Frontal cortex (tissue), 4 donors: Measurements from ENCODE around the gene SYTL5. TPM values are rescaled to one million over a fixed set of nuclear protein-coding genes. Genes with fewer than 3 reads are reported as not detected.
"Not testable (repeated sequence)": the region's sequence is repeated elsewhere in the genome, so short reads cannot be mapped to it uniquely, and the experiment has no call there.

Experiments
- DNase-seq, 2 donors: peaks; one replicate each; pipeline ENCODE4 v3.0.0; 2012; ENCODE audit warnings: low spot score in 2 of 2
- FAIRE-seq: peaks from 2 replicates; lab custom pipeline; 2012; peaks lifted over from hg19 to GRCh38; lab: Jason Lieb, UNC
- total RNA-seq: library from RNA; depleted of rRNA; stranded (reverse); fragments of >200 nt; gene quantifications from one replicate; pipeline ENCODE4 v1.2.3, GENCODE V29; 2014
- donor health status: control.
- donor health status: control.
- donor health status: control.

SYTL5 gene
- 4.9 TPM for total RNA-seq

GRCh38 chrX:38006291-38006690 lies at the start of gene SYTL5:
SYTL5 (plus strand) TSS chrX:38006553; CDS start chrX:38033890, 27,337 bp downstream.
- FAIRE-seq, result no peak
- DNase-seq, result no peak

DNA sequence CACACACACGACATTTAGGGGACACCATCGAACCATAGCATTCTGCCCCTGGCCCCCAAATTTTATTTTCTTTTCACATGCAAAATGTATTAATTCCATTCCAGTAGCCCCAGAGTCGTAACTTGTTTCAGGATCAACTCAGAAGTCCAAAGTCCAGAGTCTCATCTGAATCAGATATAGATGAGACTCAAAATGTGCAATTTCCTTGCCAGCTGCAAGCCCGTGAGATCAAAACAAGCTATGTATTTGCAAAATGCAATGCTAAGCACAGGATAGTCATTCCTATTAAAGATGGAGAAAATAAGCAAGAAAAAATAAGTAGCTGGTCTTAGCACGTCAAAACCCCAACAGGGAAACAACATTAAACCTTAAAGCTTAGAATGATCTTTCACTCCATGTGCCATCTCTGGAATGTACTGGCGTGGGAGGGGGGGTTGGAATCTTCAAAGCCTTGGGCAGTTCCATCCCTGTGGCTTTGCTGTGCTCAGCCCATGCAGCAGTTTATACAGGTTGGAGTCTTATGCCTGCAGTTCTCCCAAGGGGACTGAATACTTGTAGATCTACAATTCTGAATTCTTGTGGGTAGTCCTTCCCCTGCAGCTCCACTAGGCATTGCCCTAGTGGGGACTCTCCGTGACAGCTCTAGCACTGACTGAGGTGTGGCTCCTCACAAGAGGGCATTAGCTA lies 47.7 kb upstream of the SYTL5 start:
- no peak for FAIRE-seq

DNA sequence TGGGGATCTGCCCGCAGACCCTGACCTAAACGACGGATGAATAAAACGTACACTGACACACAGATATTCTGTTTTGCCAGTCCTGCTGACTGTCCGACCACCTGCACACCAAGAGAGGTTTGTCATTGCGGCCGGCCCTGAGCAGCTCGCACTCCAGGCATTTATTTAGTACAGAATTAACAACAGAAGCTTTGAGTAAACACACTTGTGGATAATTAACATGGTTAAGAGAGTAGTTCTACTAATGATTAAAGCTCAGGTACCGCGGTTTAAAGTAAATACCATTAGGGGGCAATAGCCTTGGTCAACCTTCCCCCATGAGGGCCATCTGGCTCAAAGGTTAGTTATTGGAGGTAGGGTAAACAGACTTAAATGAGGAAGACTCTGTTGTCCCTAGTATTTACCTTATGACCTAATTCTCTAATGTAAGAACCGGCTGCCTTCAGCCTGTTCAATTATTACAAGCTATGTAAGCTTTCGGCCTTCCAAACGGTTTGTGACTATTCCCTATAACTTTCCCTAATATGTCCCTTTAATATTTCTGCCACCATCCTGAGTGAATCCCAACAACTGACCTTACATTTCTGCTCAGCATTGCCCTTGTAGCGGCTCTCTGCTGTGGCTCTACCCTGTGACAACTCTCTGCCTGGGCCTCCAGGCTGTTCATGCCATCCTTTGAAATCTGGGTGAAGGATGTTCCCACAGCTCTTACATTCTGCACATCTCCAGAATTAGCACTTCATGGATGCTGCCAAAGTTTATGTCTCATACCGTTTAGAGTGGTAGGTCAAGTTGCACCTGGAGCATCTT lies 46.9 kb upstream of the SYTL5 start:
- FAIRE-seq (no peak), DNase-seq (no peak)

More for the DNA sequence above, 47.7 kb upstream of the SYTL5 start:
- no peak for DNase-seq

- FAIRE-seq, result no peak
- DNase-seq, result no peak
Observed at GRCh38 chrX:37961118-37961517, 45.2 kb upstream of the SYTL5 start.

DNA sequence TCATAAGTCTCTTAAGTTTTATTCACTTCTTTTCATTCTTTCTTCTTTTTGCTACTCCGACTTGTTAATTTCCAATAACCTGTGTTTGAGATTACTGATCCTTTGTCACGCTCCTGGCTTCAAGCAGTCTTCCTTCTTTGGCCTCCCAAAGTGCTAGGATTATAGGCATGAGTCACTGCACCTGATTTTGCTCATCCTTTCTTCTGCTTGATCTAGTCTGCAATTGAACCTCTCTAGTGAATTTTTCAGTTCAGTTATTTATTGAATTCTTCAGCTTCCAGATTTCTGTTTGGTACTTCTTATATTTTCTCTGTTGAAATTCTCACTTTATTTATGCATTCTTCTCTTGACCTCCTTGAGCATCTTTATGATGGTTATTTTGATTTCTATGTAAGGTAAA lies 38.6 kb upstream of the SYTL5 start:
- FAIRE-seq (no peak), DNase-seq (no peak)

- no peak for FAIRE-seq
- DNase-seq, result no peak
Observed at GRCh38 chrX:37975421-37975820, 30.9 kb upstream of the SYTL5 start.

DNA sequence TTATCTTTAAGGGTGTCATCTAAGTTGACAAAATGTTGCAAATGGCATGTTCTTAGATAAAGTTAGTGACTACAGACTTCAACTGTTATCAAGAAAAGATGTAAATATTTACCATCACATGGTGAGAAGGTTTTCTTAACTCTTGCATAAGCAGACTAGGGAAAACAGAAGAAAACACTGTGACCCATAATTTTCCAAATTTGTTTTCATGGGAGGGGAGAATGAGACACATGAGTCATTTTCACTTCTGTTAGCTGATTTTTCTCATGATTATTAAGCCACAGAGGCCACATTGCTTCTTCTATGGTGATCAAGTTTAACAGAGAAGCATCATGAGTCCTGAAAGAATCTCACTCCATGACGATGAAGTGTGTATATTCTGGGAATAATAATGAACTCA lies 30.2 kb upstream of the SYTL5 start:
- DNase-seq (no peak), FAIRE-seq (no peak)

DNA sequence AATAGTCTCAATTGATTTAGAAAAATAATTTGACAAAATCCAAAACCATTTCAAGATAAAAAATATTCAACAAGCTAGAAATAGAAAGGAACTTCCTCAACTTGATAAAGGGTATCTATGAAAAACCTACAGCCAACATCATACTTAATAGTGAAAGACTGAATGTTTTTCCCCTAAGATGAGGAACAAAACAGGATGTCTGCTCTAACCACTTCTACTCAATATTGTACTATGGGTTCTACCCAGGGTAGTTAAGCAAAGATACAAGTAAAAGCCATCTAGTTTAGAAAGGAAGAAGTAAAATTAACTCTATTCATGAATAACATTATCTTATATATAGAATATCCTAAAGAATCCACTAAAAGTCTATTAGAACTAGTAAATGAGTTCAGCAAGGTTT lies 21.5 kb upstream of the SYTL5 start:
- DNase-seq, result no peak
- no peak for FAIRE-seq

- DNase-seq (no peak), FAIRE-seq (no peak)
Observed at GRCh38 chrX:37986893-37987292, 19.5 kb upstream of the SYTL5 start.

DNA sequence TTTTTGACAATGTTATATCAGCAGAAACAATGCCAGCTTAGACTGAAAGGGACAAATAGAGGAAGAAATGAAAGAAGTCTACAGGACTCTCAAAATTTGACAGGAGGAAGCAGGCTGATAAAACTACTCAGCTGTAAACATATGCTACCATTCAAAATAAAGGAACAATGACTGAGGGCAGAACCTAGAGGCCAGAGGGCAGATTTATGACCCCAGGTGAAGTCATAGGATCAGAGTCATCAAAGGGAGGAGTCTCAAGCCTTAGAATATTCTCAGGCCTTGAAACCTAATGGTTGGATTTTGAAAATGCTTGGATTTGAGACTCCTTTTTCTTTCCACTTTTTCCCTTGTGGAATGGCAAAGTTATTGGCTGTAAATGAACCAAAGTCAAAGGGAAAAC lies 17.0 kb upstream of the SYTL5 start:
- FAIRE-seq (no peak), DNase-seq (no peak)

- FAIRE-seq, result not testable (repeated sequence)
Observed at GRCh38 chrX:37991303-37991702, 15.1 kb upstream of the SYTL5 start.

GRCh38 chrX:37993176-37993575 lies 13.2 kb upstream of the SYTL5 start:
- DNase-seq, result no peak
- no peak for FAIRE-seq

More at GRCh38 chrX:37991303-37991702, 15.1 kb upstream of the SYTL5 start:
- not testable (repeated sequence) for DNase-seq

DNA sequence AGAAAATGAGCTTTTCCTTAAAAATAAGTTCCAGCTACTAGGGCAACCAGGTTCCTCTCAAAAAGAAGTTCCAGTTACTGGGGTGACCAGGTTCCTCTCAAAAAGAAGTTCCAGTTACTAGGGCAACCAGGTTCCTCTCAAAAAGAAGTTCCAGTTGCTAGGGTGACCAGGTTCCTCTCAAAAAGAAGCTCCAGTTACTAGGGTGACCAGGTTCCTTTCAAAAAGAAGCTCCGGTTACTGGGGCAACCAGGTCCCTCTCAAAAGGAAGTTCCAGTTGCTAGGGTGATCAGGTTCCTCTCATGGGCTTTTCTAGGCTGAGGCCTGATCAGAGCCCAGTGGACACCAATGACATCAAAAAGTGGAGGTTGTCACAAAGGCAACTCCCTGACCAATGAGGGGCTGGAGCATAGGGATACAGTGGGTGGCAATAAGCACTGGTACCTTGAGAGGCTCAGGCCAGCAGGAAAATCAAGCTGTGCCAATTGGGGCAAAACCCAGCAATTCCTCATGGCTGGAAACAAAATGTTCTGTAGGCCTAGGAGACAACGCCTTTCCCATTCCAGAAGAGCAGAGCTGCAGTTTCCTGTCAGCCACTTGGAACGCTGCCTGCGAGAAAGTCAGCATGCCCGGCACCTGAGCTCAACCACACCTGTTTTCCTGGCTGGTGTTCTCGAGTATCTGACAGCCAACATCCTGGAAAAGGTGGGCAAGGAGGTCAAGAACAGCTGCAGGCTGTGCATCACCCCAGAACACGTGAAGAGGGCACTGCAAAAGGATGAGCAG lies 12.3 kb upstream of the SYTL5 start:
- DNase-seq (no peak), FAIRE-seq (no peak)

- DNase-seq, result no peak
- FAIRE-seq, result no peak
Observed at GRCh38 chrX:37995428-37995827, 10.9 kb upstream of the SYTL5 start.

DNA sequence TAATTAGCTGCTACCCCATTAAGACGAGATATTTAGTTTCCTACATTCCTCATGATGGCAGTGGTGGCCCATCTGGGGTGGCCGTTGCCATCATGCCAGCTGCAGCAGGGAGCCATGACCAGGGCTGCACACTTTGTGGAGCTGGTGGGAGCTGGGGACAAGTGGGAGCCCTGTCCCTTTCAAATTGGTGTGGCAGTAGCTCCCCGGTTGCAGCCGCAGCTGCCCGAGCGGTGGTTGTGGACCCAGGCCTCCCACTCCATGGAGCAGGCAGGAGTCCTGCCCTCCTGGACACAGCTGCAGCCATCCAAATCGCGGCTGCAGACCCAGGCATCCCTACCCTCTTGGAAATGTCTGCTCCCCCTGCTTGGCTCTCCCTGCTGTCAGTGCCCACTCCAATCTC lies 9.3 kb upstream of the SYTL5 start:
- FAIRE-seq (no peak), DNase-seq (no peak)

GRCh38 chrX:37998586-37999262 lies 7.6 kb upstream of the SYTL5 start:
- DNase-seq, result no peak
- no peak for FAIRE-seq

DNA sequence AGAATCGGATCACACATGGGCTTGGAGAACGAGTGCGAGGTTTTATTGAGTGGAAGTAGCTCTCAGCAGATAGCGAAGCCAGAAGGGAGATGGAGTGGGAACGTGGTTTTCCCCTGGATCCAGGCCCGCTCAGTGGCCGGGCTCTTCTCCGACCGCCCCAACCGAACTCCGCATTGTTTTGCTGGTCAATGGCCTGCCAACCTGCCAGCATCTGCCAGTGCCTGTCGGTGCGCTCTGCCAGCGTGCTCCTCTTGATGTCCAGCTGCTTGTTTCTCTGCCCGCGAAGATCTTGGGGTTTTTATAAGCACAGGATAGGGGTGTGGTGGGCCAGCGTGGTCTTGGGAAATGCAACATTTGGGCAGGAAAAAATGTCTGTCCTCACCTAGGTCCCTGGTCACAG lies 5.6 kb upstream of the SYTL5 start:
- DNase-seq, result no peak
- FAIRE-seq, result no peak

DNA sequence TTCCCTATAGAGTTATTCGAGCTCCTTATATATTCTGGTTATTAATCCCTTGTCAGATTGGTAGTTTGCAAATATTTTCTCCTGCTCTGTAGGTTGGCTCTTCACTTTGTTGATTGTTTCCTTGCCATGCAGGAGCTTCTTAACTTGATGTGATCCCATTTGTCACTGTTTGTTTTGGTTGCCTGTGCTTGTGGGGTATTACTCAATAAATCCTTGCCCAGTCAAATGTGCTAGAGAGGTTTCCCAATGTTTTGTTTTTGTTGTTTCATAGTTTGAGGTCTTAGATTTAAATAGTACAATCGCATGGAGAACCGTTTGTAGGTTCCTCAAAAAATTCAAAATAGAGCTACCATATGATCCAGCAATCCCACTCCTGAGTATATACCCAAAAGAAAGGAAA lies 2.3 kb upstream of the SYTL5 start:
- FAIRE-seq (no peak), DNase-seq (no peak)

DNA sequence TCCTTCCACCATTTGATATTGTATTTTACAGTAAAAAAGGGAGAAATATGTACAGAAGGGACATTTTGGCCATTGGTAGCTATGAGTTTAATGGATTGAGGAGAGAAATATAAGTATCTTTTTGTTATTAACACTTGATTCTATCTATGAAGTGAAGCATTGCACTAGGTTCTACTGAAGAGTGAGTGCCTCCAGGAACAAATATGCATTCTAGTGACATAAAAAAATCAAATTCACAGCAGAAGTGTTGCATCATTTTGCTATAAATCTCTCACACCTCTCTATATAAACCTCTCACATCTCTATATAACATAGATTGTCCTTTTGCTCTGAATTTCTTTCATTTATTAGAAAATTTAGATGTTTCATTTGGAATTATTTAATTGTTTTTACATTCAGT lies 425 bp downstream of the SYTL5 start:
- FAIRE-seq (no peak), DNase-seq (no peak)

GRCh38 chrX:38008658-38009057 lies 2.3 kb downstream of the SYTL5 start:
- FAIRE-seq (no peak), DNase-seq (no peak)
